ENCODE data around the gene ERGIC1. TPM values are rescaled to one million over a fixed set of nuclear protein-coding genes. Genes with fewer than 3 reads are reported as not detected.

Gene ERGIC1
- total RNA-seq, 1 experiment from 2014 or later: 77.0 TPM

DNA sequence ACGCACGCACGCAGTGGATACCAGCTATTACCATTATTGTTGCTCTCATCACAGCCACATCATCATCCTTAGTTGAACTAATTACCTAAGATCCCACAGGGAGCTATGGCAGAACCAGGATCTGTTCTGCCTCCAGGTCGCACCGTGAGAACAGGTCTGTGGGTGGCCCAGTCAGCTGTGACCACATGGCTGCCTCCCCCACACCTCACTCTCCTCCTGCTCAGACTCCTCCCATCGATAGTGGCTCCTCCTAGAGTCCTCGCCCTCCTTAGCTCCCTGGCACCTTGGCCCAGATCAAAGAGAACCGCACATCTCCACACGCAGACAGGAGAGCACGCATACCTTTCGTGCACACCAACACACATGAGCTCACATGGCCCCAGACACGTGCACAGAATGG, 92.7 kb downstream of the ERGIC1 start:
- H3K79me1 ChIP-seq (ENCODE audit: insufficient read depth, low read depth, low read length, poor library complexity, severe bottlenecking): no peaks in the 10 kb centered on the region
- H3K4me3 Mint-ChIP-seq: no peak overlapping the region
- WGBS (ENCODE audit: extremely low coverage, insufficient read length, low lambda C conversion rate): no CpG with 5 or more reads among the region's 12 CpGs

More for the DNA sequence above, 92.7 kb downstream of the ERGIC1 start:
- Histone ChIP-seq H3K79me2 (ENCODE audit: insufficient read depth, low read length) (no peaks in the 10 kb centered on the region), H4K8ac (replicated peaks; ENCODE audit: insufficient read length, low read depth, low read length) (no peak overlapping the region), H3K56ac (ENCODE audit: insufficient read length, low read depth, low read length) (no peak overlapping the region), H3K27me3 (ENCODE audit: insufficient read depth, low read length) (no peaks in the 10 kb centered on the region), H3K9ac (ENCODE audit: extremely low read depth, insufficient read length, low read length) (no peak overlapping the region), H4K91ac (ENCODE audit: insufficient read length, low read depth, low read length) (no peak overlapping the region), H3K23ac (ENCODE audit: insufficient read length, low read depth, low read length) (no peak overlapping the region), H3K9me3 (ENCODE audit: control insufficient read depth, low read depth, low read length) (no peaks in the 10 kb centered on the region), H3K18ac (ENCODE audit: insufficient read length, low read depth, low read length) (no peak overlapping the region), H3K23me2 (ENCODE audit: insufficient read length, low read depth, low read length, poor library complexity, severe bottlenecking) (no peaks in the 10 kb centered on the region), H3K4ac (ENCODE audit: low read depth, low read length) (no peak overlapping the region), H2BK12ac (ENCODE audit: insufficient read length, low read depth, low read length) (no peak overlapping the region), H2AK5ac (ENCODE audit: insufficient read length, low read length) (no peak overlapping the region), H4K20me1 (ENCODE audit: control insufficient read depth, insufficient read depth, insufficient read length) (no peaks in the 10 kb centered on the region), H3K4me2 (ENCODE audit: insufficient read depth, insufficient read length, low read length) (no peak overlapping the region), H2BK15ac (ENCODE audit: low read depth, low read length) (no peak overlapping the region), H3K27ac (ENCODE audit: insufficient read length, low read depth, low read length) (no peak overlapping the region), H2BK20ac (ENCODE audit: low read depth, low read length, poor library complexity, severe bottlenecking) (no peak overlapping the region), H2BK5ac (ENCODE audit: insufficient read length, low read length) (no peak overlapping the region), H2AFZ (ENCODE audit: low read length) (no peak overlapping the region), H3K14ac (ENCODE audit: insufficient read depth, low read length) (no peak overlapping the region), H3T11ph (ENCODE audit: low read length) (no peak overlapping the region), H4K5ac (ENCODE audit: insufficient read length, low read depth, low read length) (no peak overlapping the region), H2BK120ac (ENCODE audit: low read depth, low read length, poor library complexity, severe bottlenecking) (no peak overlapping the region), H3K4me1 (ENCODE audit: insufficient read depth, low read length) (no peaks in the 10 kb centered on the region)
- peaks cover 13 to 45% (median 42%) of the 10 kb centered on the region in 3 experiments for H3K36me3 Mint-ChIP-seq (ENCODE audit: insufficient read depth in 1 of 3, low read depth in 3 of 3)
- no peak for DNase-seq
- TF ChIP-seq, protein P1, sequence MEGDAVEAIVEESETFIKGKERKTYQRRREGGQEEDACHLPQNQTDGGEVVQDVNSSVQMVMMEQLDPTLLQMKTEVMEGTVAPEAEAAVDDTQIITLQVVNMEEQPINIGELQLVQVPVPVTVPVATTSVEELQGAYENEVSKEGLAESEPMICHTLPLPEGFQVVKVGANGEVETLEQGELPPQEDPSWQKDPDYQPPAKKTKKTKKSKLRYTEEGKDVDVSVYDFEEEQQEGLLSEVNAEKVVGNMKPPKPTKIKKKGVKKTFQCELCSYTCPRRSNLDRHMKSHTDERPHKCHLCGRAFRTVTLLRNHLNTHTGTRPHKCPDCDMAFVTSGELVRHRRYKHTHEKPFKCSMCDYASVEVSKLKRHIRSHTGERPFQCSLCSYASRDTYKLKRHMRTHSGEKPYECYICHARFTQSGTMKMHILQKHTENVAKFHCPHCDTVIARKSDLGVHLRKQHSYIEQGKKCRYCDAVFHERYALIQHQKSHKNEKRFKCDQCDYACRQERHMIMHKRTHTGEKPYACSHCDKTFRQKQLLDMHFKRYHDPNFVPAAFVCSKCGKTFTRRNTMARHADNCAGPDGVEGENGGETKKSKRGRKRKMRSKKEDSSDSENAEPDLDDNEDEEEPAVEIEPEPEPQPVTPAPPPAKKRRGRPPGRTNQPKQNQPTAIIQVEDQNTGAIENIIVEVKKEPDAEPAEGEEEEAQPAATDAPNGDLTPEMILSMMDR (conservative IDR thresholded peaks at IDR 0.05): no peak
- no peaks in the 10 kb centered on the region for H3K9me3 Mint-ChIP-seq
- H3K27me3 Mint-ChIP-seq (ENCODE audit: low read depth): no peaks in the 10 kb centered on the region
- no peaks in the 10 kb centered on the region for H3K4me1 Mint-ChIP-seq
- H3K27ac Mint-ChIP-seq: no peak overlapping the region

Data from H9 (cell line).